GM12892 (cell line): ENCODE data around the gene LEKR1.

Source experiments
- DNase-seq: peaks from one replicate; pipeline ENCODE4 v3.0.0; 2011; ENCODE audit not compliant: insufficient read length
- FAIRE-seq: peaks from 2 replicates; lab custom pipeline; 2011; peaks lifted over from hg19 to GRCh38; lab: Jason Lieb, UNC
- POLR2A ChIP-seq: IDR thresholded peaks from 2 replicates; pipeline ENCODE4 v1.6.1; 2011; ENCODE audit warnings: low read depth, low read length, control low read depth
- POLR2AphosphoS5 ChIP-seq: IDR thresholded peaks from 2 replicates; pipeline ENCODE4 v1.6.1; 2011; ENCODE audit warnings: low read depth, low read length, control low read depth
- TAF1 ChIP-seq: IDR thresholded peaks from 2 replicates; pipeline ENCODE4 v1.6.1; 2011; ENCODE audit warnings: low read depth, mild to moderate bottlenecking, control low read depth, low read length, borderline replicate concordance

LEKR1 gene

DNA sequence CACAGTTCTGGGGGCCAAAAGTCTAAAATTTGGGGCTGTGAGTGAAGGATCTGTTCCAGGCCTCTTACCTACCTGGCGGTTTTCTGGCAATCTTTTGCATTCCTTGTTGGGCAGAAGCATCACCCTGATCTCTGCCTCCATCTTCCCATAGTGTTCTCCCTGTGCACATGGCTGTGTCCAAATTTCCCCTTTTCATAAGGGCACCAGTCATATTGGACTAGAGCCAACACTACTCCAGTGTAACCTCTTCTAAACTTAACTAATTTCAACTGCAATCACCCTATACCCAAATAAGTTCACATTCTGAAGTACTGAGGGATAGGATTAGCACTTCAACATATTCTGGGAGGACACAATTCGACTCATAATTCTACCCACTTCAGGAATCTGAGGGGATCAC lies 248.8 kb downstream of the LEKR1 start:
- DNase-seq (no peak), FAIRE-seq (no peak)
- TF ChIP-seq POLR2AphosphoS5 (no peak), POLR2A (no peak), TAF1 (no peak)

DNA sequence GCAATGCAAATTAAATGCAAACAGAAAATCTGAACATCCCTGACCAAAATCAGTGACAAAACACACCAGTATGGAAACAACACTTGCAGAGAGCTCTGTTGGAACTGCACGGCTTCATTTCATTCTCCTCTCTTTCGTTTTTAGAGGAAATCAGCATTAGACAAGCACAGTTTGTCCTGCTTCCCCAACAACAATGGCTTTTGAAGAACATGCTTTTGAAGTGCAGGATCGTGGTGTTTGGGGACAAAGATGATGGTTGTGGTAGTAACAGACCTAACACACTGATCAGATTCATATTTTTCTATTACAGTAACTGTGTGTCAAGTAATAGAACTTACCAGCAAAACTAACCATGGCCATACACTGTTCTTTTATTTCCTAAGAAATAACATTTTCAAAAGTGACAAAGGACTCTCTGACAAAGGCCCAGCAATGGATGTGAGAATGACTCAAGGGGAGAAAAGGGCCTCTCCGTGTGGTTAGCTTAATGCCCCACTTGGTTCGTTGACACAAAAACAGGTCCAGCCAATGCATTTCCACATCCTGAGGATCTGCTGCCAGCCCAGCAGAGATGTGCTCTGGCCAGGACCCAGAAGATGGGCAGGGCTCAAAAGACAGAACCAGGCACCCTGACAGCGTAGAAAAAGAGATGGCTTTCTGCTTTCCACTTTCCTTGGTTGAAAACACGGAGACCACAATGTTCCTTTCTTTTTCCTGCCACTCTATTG lies 249.7 kb downstream of the LEKR1 start:
- FAIRE-seq: no peak
- DNase-seq: no peak
- no peak for TF ChIP-seq POLR2AphosphoS5
- no peak for TF ChIP-seq TAF1
- no peak for TF ChIP-seq POLR2A

DNA sequence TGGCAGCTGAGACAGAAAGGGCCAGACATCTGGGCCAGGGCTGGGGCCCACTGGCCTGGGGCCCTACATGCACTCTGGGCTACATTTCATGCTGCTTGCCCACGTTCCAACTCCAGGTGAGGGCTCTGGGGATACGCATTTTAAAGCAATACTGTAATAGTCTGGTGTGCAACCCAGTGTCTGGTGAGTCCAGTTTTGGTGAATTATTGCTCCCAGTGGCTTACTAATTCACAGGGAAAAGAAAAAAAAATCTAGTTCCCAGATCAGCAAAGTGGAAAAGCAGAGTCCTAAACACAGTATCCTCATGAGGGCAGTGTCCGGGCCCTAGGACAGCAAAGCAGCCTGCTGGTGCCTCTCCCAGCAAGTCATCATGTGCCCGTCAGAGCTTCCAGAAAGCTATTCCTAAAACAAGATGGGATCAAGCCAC lies 251.4 kb downstream of the LEKR1 start:
- FAIRE-seq (no peak), DNase-seq (no peak)
- no peak for TF ChIP-seq POLR2A
- no peak for TF ChIP-seq TAF1
- no peak for TF ChIP-seq POLR2AphosphoS5

DNA sequence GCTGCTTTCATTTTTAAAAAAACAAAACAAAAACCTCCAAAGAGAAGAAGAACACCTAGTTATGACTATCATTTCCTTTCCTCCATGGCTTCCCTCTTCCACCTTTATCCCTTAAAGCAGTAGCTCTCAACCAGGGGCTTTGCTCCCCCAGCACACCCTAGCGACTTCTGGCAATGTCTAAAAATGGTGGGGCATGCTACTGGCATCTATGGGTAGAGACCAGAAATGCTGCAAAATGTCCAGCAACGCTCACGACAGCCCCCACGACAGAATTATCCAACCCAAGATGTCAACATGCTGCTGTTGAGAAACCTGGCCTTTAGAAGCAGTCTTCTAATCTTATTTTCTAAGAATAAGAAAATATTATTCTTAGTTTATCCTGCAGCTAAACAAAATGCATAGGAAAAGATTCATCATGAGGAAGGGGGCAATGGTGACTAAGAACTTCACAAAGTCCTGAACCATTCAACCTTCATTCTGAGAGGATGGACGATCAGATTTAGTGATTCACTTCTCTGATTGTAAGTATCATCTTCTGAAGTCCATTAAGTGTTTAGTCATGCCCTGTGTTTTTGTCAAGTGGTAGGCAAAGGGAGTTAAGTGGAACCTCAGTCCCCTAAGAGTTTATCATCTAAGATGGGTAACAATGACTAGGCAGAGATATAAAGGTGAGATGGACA lies 252.1 kb downstream of the LEKR1 start:
- DNase-seq (no peak), FAIRE-seq (no peak)
- TF ChIP-seq TAF1 (no peak), POLR2AphosphoS5 (no peak), POLR2A (no peak)

DNA sequence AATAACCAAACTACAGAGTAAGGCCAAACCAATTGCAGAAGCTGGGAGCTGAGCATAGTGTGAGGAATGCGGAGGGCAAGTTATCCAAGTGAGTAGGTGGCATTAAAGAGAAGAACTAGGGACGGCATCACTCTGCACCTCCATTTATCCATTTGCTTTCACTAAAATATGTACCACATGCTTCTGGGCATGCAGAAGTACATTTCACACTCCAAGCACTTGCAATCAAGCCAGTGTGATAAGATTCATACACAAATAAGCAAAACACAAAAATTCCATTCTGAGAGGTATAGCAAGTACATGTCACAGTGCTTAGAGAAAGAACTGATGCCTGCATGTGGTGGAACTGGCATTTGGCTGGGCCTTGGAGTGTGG lies 252.6 kb downstream of the LEKR1 start:
- FAIRE-seq (no peak), DNase-seq (no peak)
- TF ChIP-seq POLR2A: no peak
- no peak for TF ChIP-seq TAF1
- no peak for TF ChIP-seq POLR2AphosphoS5

DNA sequence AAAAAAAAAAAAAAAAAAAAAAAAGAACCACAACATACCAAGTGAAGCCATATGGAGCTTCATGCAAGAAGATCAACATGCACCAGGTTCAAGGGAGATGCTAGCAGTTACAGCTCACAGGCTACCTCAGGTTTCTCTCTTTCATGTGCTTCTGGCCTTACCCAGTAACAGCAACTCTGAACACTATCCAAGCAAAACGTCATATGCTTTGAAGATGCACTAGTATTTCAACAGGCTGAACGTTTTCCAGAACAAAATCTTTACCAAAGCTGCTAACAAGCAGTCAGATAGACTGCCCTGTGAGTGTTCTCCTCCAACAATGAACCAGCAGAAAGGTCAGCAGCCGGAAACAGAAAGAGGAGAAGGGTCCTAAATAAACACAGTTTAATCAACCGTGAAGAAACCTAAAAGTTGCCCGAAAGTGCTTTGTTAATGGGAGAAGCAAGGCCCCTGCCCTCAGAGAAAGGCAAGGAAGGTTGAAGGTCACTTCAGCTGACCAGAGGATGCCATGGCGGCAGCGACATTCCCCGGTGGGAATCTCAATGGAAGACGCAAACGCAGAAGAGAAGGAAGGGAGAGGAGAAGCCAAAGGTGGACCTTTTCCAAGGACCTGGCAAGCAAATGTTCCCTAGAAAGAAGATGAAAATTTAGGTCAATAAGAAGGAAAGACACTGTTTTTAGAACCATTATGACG lies 253.7 kb downstream of the LEKR1 start:
- FAIRE-seq: no peak
- DNase-seq: no peak
- TF ChIP-seq POLR2A (no peak), TAF1 (no peak), POLR2AphosphoS5 (no peak)

DNA sequence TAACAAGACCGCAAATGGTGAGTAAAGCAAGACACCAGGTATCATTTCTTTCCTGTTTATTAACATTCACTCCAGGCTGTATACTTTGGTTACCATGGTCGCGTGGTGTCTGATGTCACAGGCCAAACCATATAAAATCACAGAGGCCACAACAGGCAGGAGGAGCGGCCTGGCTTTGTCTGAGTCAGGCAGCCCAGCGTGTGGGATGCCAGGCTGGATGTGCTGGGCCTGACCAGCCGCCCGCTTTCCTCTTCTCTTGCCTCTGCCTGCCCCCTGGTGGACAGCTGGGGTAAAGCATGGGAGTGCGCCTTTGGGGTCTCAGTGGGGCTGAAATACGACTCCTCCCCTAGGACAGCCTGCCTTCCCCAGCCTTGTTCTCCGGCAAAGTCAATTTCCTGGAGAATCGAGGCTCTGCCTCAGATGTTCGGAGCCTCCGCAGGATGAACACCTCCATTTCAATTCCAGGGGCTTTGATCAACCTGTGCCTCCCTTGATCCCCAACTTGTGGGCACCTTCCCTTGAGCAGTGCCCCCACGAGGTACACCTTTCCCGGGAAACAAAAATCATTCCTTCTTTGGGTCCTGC lies 255.6 kb downstream of the LEKR1 start:
- FAIRE-seq: peak; percentile 83
- TF ChIP-seq POLR2AphosphoS5: no peak
- no peak for TF ChIP-seq TAF1
- no peak for TF ChIP-seq POLR2A

DNA sequence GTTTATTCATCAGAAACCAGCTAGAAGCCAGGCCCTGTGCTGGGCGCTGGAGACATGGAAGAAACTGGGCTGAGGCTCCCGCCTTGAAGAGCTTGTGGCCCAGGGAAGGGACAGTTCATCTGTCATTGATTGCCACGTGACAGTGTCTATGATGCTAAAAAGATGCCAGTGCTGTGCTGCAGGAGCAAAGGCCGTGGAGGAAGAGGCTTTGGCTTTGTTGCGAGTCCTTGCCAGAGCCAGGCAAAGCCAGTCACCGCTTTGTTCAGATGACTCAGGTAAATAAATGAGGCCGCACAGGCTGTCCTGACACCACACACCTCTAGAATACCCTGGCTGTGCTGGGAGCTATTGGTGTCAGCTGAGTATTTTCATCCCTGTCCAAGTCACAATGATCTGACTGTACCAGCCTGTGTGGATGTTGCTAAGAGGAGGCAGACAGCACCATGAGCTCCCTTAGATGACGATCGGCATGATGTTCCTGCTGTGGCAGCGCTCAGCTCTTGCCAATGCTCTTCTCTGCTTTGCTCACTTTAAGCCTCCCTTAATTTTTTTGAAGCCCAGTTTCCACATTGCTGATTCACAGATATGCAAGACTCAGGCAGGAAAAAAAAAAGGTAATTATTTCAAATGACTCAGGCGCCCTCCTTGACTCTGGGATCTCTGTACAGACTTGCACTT lies 256.3 kb downstream of the LEKR1 start:
- TF ChIP-seq POLR2AphosphoS5 (no peak), POLR2A (no peak), TAF1 (no peak)
- DNase-seq (no peak), FAIRE-seq (no peak)

More for the DNA sequence above, 255.6 kb downstream of the LEKR1 start:
- peak; percentile 53 for DNase-seq

DNA sequence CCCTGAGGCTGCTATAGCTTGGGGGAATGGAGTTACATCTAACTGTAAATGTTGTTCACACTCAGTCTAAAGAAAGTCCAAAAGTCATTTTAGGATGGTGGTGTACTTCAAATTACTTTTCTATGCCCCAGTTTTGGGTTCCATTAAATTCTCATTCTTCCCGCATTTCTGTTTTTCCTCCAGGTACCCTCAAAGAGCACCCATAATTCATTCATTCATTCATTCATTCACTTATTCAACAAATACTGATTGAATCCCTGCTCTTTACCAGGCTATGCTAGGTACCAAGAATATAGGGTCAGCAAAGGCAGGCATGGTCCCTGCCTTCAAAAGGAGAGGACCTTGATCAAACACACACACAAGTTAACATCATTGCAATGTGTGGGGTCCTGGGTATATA lies 257.7 kb downstream of the LEKR1 start:
- no peak for TF ChIP-seq POLR2AphosphoS5
- TF ChIP-seq POLR2A: no peak
- TF ChIP-seq TAF1: no peak
- DNase-seq: no peak
- FAIRE-seq: no peak

DNA sequence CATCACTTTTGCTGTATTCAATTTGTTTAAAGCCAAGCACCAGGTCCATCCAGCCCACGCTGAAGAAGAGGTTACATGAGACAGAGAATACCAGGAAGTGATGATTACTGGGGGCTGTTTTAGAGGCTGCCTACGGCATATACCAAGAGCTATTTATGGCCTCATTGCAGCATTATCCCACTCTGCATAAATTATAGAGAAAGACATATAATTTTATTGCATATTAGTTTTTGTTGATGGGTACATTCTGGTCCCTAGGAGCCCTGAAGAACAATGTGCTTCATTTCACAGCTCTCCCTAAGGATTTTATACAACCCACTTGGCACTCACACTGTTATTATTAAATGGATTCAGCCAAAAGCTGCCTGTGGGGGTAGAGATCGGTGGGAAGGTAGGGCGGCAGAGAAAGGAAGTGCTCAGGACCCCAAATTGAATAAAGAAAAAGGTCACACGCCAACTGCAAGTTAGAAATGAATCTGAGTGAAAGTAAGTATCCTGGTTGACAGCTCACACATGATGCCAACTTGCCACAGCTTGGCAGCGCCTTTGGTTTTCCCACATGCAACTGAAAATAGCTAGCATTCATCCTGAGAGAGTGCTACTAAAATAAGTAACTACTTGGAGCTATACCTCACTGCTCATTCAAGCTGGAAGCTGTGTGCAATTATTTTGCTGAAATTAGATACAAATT lies 260.1 kb downstream of the LEKR1 start:
- TF ChIP-seq POLR2AphosphoS5 (no peak), TAF1 (no peak), POLR2A (no peak)
- DNase-seq (no peak), FAIRE-seq (no peak)

DNA sequence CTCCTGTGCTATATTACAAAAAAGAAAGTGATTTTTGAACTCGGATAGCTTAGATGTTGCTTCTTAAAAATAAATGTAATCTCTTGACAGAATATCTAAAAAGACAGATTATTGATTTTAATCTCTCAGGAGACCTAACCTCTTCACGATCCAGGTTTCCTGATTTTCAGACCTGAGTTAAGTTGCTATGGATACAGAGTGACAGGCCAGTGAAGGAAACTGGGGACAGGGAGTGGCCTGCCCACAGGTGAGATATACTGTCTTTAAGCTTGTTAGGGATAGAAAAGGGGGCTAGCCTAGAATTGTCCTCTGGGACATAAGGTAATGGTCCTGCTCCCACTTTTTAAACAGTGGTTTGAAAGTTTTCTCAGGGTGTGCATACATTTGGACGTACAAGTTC lies 260.6 kb downstream of the LEKR1 start:
- FAIRE-seq: no peak
- TF ChIP-seq POLR2AphosphoS5: no peak
- TF ChIP-seq TAF1: no peak
- no peak for TF ChIP-seq POLR2A
- DNase-seq: no peak
